Left lung (tissue), 10 donors: Measurements from ENCODE around the gene SEMA6D. TPM values are rescaled to one million over a fixed set of nuclear protein-coding genes. Genes with fewer than 3 reads are reported as not detected.

Experiments used
- ATAC-seq: fragments of 200-7000 bp; cut with Tn5 transposase; one replicate; pipeline ENCODE4 v1.9.1; 2020; ENCODE audit warnings: moderate library complexity
- DNase-seq, 4 donors: peaks; one replicate each; pipeline ENCODE4 v3.0.0-alpha.2; 2013 to 2020
- H3K27ac ChIP-seq, 2 donors: fragments of 200-600 bp; sonication (generic) in 1 of 2; one replicate each; pipeline versions ENCODE4 v1.5.0 to v1.8.0; 2020 to 2021
- H3K27me3 ChIP-seq, 2 donors: fragments of 200-600 bp; sonication (generic) in 1 of 2; one replicate each; pipeline versions ENCODE4 v1.5.0 to v1.8.0; 2020 to 2021
- H3K36me3 ChIP-seq, 2 donors: fragments of 200-600 bp; sonication (generic) in 1 of 2; one replicate each; pipeline versions ENCODE4 v1.5.0 to v1.8.0; 2020 to 2021
- H3K4me1 ChIP-seq, 2 donors: fragments of 200-600 bp; one replicate each; pipeline ENCODE4 v1.8.0; 2021
- H3K4me3 ChIP-seq, 2 donors: fragments of 200-600 bp; sonication (generic) in 1 of 2; one replicate each; pipeline versions ENCODE4 v1.5.0 to v1.8.0; 2020 to 2021; ENCODE audit warnings: mild to moderate bottlenecking in 1 of 2
- H3K9me3 ChIP-seq, 2 donors: fragments of 200-600 bp; sonication (generic) in 1 of 2; one replicate each; pipeline versions ENCODE4 v1.5.0 to v1.8.0; 2020 to 2021
- CTCF ChIP-seq, 2 donors: fragments of 200-600 bp; sonication (generic) in 1 of 2; IDR thresholded peaks; one replicate each; pipeline versions ENCODE4 v1.5.0 to v1.8.0; 2021; ENCODE audit warnings: antibody characterized with exemption in 2 of 2
- intact Hi-C, 2 donors: fragments of 100-400 bp; cut with DNase I; formaldehyde crosslinking; loops; one replicate each; pipeline versions ENCODE4 v1.11.2 to v1.14.2; 2022
- polyA plus RNA-seq, 6 donors: library from polyadenylated mRNA; unstranded; fragments of 120-200 nt; gene quantifications; one replicate each; pipeline ENCODE4 v1.2.1, GENCODE V29; 2013; ENCODE audit not compliant: insufficient read length in 6 of 6
- total RNA-seq, 2 donors: library from RNA; stranded (reverse); fragmentation: NEBNext Ultra II Directional; extraction: Animal tissue kit (Norgen Biotek cat#: 25700); gene quantifications; one replicate each; pipeline ENCODE4 v1.2.1, GENCODE V29; 2021
- donor health status: DM: no; HTN: yes; CAD: no.
- donor health status: DM: no; HTN: no; CAD: no.

SEMA6D gene
- total and polyA plus RNA-seq, 8 donors, result 5.9 to 48.2 (median 39.6) TPM

GRCh38 chr15:47688573-47689086 is 28.7 kb upstream of the SEMA6D start:
- Histone ChIP-seq H3K27me3 (no peaks in the 10 kb centered on the region), H3K27ac (no peak overlapping the region), H3K4me3 (no peak overlapping the region), H3K9me3 (no peaks in the 10 kb centered on the region), H3K36me3 (no peaks in the 10 kb centered on the region), H3K4me1 (no peaks in the 10 kb centered on the region)
- intact Hi-C loops, result no loop called here
- no peak for DNase-seq
- ATAC-seq, result no peak
- no peak for TF ChIP-seq CTCF (IDR thresholded peaks at IDR 0.05)

- TF ChIP-seq CTCF (IDR thresholded peaks at IDR 0.05), result no peak
- H3K27ac ChIP-seq, result no peak overlapping the region
- H3K4me3 ChIP-seq, result no peak overlapping the region
- ATAC-seq, result no peak
- H3K27me3 ChIP-seq, result no peaks in the 10 kb centered on the region
- no peaks in the 10 kb centered on the region for H3K4me1 ChIP-seq
- DNase-seq, result no peak
- no peaks in the 10 kb centered on the region for H3K9me3 ChIP-seq
- H3K36me3 ChIP-seq, result no peaks in the 10 kb centered on the region
- intact Hi-C loops, result no loop called here
Measured at GRCh38 chr15:47689660-47690059, 27.6 kb upstream of the SEMA6D start.

GRCh38 chr15:47691882-47692281 is 25.4 kb upstream of the SEMA6D start:
- TF ChIP-seq CTCF (IDR thresholded peaks at IDR 0.05), result no peak
- H3K4me1 ChIP-seq, result no peaks in the 10 kb centered on the region
- intact Hi-C loops, result no loop called here
- DNase-seq (no peak), ATAC-seq (no peak)
- H3K27me3 ChIP-seq, result no peaks in the 10 kb centered on the region
- H3K9me3 ChIP-seq, result no peaks in the 10 kb centered on the region
- H3K27ac ChIP-seq, result no peak overlapping the region
- H3K36me3 ChIP-seq, result no peaks in the 10 kb centered on the region
- no peak overlapping the region for H3K4me3 ChIP-seq

GRCh38 chr15:47696351-47696750 is 21.0 kb upstream of the SEMA6D start:
- no peak for ATAC-seq
- Histone ChIP-seq H3K4me3 (no peak overlapping the region), H3K4me1 (no peaks in the 10 kb centered on the region), H3K9me3 (no peaks in the 10 kb centered on the region), H3K27me3 (no peaks in the 10 kb centered on the region), H3K36me3 (no peaks in the 10 kb centered on the region), H3K27ac (no peak overlapping the region)
- no peak for DNase-seq
- TF ChIP-seq CTCF (IDR thresholded peaks at IDR 0.05), result no peak
- intact Hi-C loops, result no loop called here

GRCh38 chr15:47705281-47705997 is 11.9 kb upstream of the SEMA6D start:
- no peak for TF ChIP-seq CTCF (IDR thresholded peaks at IDR 0.05)
- peak; percentile 40 for ATAC-seq
- H3K4me1 ChIP-seq, result no peaks in the 10 kb centered on the region
- H3K27ac ChIP-seq, result no peak overlapping the region
- no peak overlapping the region for H3K4me3 ChIP-seq
- no peaks in the 10 kb centered on the region for H3K27me3 ChIP-seq
- no peaks in the 10 kb centered on the region for H3K36me3 ChIP-seq
- intact Hi-C loops, result no loop called here
- no peaks in the 10 kb centered on the region for H3K9me3 ChIP-seq
- DNase-seq, result no peak
